T follicular helper cell (primary cell): ENCODE results near the gene C8G.

Experiments
- DNase-seq: peaks from one replicate; pipeline ENCODE4 v3.0.0-alpha.2; 2020; ENCODE audit warnings: low read depth

C8G gene

DNA sequence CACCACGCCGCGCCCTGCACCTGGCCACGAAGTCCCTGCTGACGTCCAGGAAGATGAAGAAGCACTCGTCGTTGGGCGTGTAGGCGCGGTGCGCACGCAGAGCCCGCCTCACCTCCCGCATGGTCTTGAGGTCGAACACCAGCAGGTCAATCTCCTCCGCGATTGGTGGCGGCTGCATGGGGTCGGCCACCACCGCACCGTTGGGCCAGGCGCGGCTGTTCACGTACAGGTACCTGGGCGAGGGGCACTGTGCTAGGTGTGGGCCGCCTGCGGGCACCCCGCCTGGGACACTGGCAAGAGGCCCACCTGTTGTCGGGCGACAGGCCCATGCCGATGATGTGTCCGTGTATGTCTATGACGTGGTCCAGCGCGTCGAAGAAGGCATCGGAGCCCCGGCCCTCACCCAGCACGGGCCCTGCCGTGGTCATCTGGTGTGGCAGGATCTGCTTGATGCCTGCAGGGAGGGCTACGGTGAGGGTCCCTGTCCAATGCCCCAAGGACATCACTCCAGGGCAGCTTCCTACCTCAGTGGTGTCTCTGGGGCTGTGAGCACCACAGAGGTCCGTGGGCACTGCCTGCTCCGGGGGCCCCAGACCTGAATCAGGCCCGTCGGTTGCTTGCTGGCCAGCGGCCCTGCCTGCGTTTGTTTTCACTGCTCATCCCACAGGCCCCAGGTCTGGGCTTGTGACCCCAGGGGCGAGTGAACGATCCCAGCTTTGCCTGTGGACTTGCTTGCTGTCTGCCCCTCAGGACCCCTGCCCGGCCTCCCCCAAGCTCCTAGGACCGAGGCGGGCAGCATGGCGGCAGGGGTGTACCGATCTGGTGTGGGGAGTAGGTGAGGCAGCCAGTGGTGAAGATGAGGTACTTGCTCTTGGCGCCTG is 3.6 kb upstream of the C8G start:
- no peak for DNase-seq

- DNase-seq, result no peak
Measured at GRCh38 chr9:136942112-136942880, 2.7 kb upstream of the C8G start.

- no peak for DNase-seq
Measured at GRCh38 chr9:136942881-136943230, 2.2 kb upstream of the C8G start.

DNA sequence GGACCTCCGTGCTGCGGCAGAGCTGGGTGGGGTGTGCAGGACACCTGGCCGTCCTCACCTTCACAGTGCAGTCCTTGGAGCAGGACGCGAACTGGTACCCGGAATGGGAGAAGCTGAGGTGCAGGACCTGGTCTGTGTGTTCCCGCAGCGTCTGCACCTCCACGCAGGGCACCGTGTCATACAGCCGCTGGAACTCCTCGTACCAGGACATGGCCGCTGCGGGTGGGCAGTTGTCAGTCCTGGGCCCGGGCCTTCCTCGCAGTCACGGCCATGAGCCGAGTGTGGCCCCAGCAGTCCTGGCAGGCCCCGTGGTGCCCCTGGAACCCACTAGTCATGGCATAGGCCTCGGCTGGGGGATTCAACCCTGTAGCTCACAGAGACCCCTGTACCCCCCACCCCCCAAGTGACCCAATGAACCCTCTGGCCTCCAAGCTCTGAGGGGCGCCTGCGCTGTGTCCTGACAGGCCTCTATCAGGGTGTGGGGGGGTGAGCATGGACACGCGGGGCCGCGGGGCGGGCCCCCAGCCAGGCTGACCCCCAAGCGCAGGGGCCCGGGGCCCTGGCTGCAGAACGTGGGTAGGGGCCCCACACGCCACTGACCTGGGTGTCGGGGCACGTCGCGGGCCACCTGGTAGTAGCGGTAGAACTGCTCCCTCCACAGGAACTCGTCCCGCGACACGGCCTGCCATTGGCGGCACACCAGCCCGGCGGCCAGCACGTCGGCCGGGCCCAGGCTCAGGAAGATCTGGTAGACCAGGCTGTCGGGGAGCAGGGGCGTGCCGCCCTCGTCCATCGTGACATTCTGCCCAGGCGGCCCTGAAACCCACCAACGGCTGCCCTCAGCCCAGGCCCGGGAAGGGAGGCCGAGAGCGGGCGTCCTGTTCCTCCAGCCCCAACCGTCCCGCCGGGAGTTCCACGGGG is 1.5 kb upstream of the C8G start:
- no peak for DNase-seq

- DNase-seq, result no peak
Measured at GRCh38 chr9:136944212-136944518, 878 bp upstream of the C8G start.

DNA sequence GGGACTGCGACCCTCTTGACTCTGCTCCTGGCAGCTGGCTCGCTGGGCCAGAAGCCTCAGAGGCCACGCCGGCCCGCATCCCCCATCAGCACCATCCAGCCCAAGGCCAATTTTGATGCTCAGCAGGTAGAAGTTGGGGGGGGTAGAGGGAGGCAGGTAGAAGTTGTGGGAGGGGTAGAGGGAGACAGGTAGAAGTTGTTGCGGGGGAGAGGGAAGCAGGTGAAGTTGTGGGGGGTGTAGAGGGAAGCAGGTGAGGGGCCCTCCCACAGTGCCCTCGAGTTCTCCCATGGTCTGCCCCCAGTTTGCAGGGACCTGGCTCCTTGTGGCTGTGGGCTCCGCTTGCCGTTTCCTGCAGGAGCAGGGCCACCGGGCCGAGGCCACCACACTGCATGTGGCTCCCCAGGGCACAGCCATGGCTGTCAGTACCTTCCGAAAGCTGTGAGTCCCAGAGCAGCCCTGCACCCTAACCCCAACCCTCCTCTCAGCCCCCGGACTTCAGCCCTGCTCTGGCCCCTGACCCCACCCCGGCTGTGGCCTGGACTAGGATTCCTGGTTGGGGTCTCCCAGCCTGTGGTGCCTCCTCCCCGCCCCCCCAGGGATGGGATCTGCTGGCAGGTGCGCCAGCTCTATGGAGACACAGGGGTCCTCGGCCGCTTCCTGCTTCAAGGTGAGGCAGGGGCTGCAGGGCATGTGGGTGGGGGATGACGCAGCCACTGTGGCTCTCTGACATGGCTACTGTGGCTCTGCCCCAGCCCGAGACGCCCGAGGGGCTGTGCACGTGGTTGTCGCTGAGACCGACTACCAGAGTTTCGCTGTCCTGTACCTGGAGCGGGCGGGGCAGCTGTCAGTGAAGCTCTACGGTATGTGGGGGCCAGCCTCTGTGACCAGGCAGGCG is 537 bp downstream of the C8G start:
- DNase-seq, result no peak

DNA sequence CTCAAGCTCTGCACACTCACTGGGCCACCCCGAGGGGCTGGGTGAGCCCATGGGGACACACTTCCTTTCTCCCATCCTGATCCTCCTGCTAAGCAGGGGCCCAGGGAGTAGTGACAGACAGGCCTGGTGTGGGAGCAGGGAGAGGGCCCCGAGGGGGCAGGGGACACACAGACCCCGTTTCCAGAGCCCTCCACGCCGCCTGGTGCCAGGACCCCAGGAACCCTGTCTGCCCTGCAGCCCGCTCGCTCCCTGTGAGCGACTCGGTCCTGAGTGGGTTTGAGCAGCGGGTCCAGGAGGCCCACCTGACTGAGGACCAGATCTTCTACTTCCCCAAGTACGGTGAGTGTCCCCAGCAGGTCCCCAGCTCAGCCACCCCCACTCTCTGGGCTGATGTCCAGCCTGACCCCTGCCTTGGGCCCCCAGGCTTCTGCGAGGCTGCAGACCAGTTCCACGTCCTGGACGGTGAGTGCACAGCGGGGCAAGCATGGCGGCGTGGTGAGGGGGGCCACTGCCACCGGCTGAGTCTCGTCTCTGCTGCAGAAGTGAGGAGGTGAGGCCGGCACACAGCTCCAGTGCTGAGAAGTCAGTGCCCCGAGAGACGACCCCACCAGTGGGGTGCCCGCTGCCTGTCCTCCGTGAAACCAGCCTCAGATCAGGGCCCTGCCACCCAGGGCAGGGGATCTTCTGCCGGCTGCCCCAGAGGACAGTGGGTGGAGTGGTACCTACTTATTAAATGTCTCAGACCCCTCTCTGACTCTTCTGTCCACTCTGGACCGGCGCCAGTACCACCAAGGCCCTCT is 1.4 kb downstream of the C8G start:
- DNase-seq, result no peak

- no peak for DNase-seq
Measured at GRCh38 chr9:136947028-136947891, 2.2 kb downstream of the C8G start.

DNA sequence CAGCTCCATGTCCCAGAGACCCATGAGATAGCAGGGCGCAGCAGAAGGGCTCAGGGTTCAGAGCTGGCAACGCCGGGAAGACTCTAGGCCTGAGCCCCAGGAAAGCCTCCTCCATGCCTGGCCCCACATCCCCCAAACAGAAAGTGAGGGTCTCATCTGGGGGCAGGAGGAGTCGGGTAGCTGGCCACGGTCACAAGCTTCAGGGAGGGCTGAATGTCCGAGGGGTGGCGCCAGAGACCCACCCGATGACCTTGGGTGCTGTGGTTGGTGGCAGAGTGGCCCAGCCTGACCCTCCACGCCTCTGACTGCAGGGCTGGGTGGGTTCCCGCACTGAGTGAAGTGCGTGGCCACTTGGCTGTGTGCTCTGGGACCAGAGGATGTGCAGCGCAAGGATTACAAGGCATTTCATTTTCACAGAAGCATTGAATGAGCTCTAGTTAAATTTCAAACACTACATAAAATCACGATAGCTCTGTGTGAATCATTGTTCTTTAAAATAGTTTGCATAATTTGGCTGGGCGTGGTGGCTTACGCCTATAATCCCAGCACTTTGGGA is 3.0 kb downstream of the C8G start:
- no peak for DNase-seq

- DNase-seq, result no peak
Measured at GRCh38 chr9:136949239-136949816, 4.3 kb downstream of the C8G start.

DNA sequence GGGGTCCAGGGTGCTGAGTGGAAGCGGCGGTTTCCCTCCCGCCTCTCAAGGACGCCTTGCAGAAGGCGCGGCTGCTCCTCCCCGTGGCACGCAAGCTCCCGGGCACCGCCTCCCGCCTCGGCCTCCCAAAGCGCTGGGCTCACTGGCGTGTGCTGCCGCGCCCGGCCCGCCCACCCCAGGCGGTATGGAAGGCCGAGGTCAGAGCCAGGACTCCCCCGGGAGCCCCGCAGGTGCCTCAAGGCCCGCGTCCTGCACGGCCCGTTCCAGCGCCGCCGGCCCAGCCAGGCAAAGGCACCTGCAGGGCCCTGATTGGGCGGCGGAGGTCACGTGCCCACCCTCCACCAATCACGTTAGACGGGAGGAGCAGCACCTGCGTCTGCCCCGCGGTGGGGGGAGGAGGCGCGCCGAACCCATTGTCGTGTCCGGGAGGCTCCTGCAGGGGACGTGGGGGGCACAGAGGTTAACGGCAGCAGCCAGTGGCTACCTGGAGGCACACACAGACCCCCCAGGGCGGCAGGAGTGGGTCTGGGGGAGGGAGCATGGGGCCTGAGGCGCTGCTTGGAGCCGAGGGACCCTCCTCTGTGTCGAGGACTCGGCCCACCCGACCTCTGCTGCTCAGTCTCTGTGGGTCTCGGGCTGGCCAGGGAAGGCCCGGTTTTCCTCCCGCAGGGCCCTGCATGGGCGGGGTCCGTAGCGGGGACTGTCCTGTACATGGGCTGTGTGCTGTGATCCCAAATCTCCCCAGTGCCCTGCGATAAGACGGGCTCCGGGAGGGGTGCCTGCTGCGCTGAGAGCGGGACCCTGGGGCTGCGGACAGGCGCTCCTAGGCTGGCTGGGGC is 5.0 kb downstream of the C8G start:
- peak; percentile 95 for DNase-seq

DNA sequence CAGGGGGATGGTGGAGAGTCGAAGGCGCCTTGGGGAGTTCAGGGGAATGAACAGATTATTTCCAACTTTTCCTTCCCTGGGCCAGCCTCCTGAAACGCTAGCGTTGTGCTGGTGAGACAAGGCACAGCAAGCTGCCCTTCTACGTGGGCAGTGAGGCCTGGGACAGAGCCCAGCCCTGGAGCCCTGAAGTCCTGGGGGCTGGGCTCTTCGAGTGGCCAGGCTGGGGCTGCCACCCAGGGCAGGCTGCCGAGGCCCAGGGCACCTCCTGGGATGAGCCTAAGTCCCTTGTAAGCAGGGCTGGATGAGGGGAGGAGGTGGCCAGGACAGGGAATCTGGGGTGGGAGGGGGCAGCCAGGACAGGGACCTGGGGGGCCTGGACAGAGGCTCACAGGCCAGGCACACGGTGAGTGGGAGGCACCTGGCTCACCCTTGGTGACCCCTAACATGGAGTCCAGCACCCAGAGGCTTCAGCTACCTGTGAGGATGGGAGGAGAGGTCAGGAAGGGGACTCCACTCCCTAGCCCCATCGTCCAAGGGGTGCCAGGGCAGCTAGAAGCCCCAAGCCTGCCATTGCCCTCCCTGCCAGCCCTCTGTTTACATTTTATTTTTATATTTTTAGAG is 5.7 kb downstream of the C8G start:
- DNase-seq, result no peak

GRCh38 chr9:136951541-136952320 is 6.7 kb downstream of the C8G start, which contains the start of gene LCN12:
Gene LCN12, plus strand, starts transcription at chr9:136952273. Its CDS starts 55 bp downstream, at chr9:136952328.
- DNase-seq, result no peak

- no peak for DNase-seq
Measured at GRCh38 chr9:136952321-136952850, 7.3 kb downstream of the C8G start.

GRCh38 chr9:136952876-136953770 is 8.1 kb downstream of the C8G start:
- no peak for DNase-seq
